SK-N-SH treated with all-trans-retinoic acid at 6 μM for 48 hours (cell line): ENCODE measurements around the gene ARL14.
"Not testable (repeated sequence)": the region's sequence is repeated elsewhere in the genome, so short reads cannot be mapped to it uniquely, and the experiment has no call there.

Experiments
- ATAC-seq: fragments of 200-7000 bp; cut with Tn5 transposase; 3 replicates; pipeline ENCODE4 v1.9.1; 2020; ENCODE audit warnings: mild to moderate bottlenecking, moderate library complexity
- ARNTL ChIP-seq: fragments of 450-650 bp; formaldehyde crosslinking; IDR thresholded peaks from 2 replicates; pipeline ENCODE4 v1.5.0; 2020; ENCODE audit warnings: low read depth, mild to moderate bottlenecking, moderate library complexity, borderline replicate concordance
- BACH2 ChIP-seq: fragments of 250-450 bp; sonication (Bioruptor Pico); IDR thresholded peaks from 2 replicates; pipeline ENCODE4 v1.9.0; 2021; ENCODE audit warnings: mild to moderate bottlenecking, borderline replicate concordance
- CREB5 ChIP-seq: fragments of 250-450 bp; sonication (Bioruptor Pico); IDR thresholded peaks from 2 replicates; pipeline ENCODE4 v1.5.1; 2020; ENCODE audit warnings: low read depth, mild to moderate bottlenecking, moderate library complexity
- CSDC2 ChIP-seq: fragments of 250-450 bp; sonication (Bioruptor Pico); IDR thresholded peaks from 2 replicates; pipeline ENCODE4 v1.5.0; 2020; ENCODE audit warnings: mild to moderate bottlenecking, moderate library complexity
- CSRNP3 ChIP-seq: fragments of 250-450 bp; sonication (Bioruptor Pico); IDR thresholded peaks from 2 replicates; pipeline ENCODE4 v1.5.1; 2021; ENCODE audit warnings: mild to moderate bottlenecking, moderate library complexity
- ESRRG ChIP-seq: fragments of 250-450 bp; sonication (Bioruptor Pico); IDR thresholded peaks from 2 replicates; pipeline ENCODE4 v1.6.1; 2021; ENCODE audit warnings: mild to moderate bottlenecking
- GLIS3 ChIP-seq: fragments of 250-450 bp; sonication (Bioruptor Pico); IDR thresholded peaks from 2 replicates; pipeline ENCODE4 v1.5.0; 2020; ENCODE audit warnings: mild to moderate bottlenecking, moderate library complexity
- ISL1 ChIP-seq: fragments of 250-450 bp; sonication (Bioruptor Pico); IDR thresholded peaks from 2 replicates; pipeline ENCODE4 v2.1.2; 2022; ENCODE audit warnings: mild to moderate bottlenecking, moderate library complexity
- OSR1 ChIP-seq: fragments of 250-450 bp; sonication (Bioruptor Pico); IDR thresholded peaks from 2 replicates; pipeline ENCODE4 v1.8.0; 2022; ENCODE audit warnings: moderate library complexity, mild to moderate bottlenecking, inconsistent platforms
- PATZ1 ChIP-seq: fragments of 250-450 bp; sonication (Bioruptor Pico); IDR thresholded peaks from 2 replicates; pipeline ENCODE4 v1.8.0; 2020; ENCODE audit warnings: mild to moderate bottlenecking, moderate library complexity, borderline replicate concordance
- POU6F1 ChIP-seq: fragments of 250-450 bp; sonication (Bioruptor Pico); IDR thresholded peaks from 2 replicates; pipeline ENCODE4 v1.8.0; 2021; ENCODE audit warnings: low read depth, mild to moderate bottlenecking, moderate library complexity, borderline replicate concordance
- PPARA ChIP-seq: fragments of 250-450 bp; sonication (Bioruptor Pico); IDR thresholded peaks from 2 replicates; pipeline ENCODE4 v1.5.0; 2020; ENCODE audit warnings: mild to moderate bottlenecking, borderline replicate concordance
- RARB ChIP-seq: fragments of 250-450 bp; sonication (Bioruptor Pico); IDR thresholded peaks from 2 replicates; pipeline ENCODE4 v1.8.0; 2021; ENCODE audit warnings: mild to moderate bottlenecking, moderate library complexity
- SNAI2 ChIP-seq: fragments of 250-450 bp; sonication (Bioruptor Pico); IDR thresholded peaks from 2 replicates; pipeline ENCODE4 v1.5.0; 2020; ENCODE audit warnings: mild to moderate bottlenecking, moderate library complexity
- TCF4 ChIP-seq: fragments of 250-450 bp; sonication (Bioruptor Pico); IDR thresholded peaks from 2 replicates; pipeline ENCODE4 v1.8.0; 2021; ENCODE audit warnings: mild to moderate bottlenecking, moderate library complexity, borderline replicate concordance
- TOX ChIP-seq: fragments of 250-450 bp; sonication (Bioruptor Pico); IDR thresholded peaks from 2 replicates; pipeline ENCODE4 v1.8.0; 2021; ENCODE audit warnings: mild to moderate bottlenecking, moderate library complexity, borderline replicate concordance
- TSHZ2 ChIP-seq: fragments of 250-450 bp; sonication (Bioruptor Pico); IDR thresholded peaks from 2 replicates; pipeline ENCODE4 v1.5.0; 2020; ENCODE audit warnings: mild to moderate bottlenecking, moderate library complexity
- ZC3H10 ChIP-seq: fragments of 250-450 bp; sonication (Bioruptor Pico); IDR thresholded peaks from 2 replicates; pipeline ENCODE4 v1.5.1; 2021; ENCODE audit warnings: mild to moderate bottlenecking, moderate library complexity
- ZFP3 ChIP-seq: fragments of 250-450 bp; sonication (Bioruptor Pico); IDR thresholded peaks from 2 replicates; pipeline ENCODE4 v1.5.0; 2020; ENCODE audit warnings: mild to moderate bottlenecking, moderate library complexity
- ZFP30 ChIP-seq: fragments of 450-650 bp; formaldehyde crosslinking; IDR thresholded peaks from 2 replicates; pipeline ENCODE4 v1.5.0; 2022; ENCODE audit warnings: mild to moderate bottlenecking, moderate library complexity
- ZNF565 ChIP-seq: fragments of 450-650 bp; formaldehyde crosslinking; conservative IDR thresholded peaks from 2 replicates; pipeline ENCODE4 v1.5.0; 2020; ENCODE audit warnings: low read depth, mild to moderate bottlenecking, moderate library complexity
- ZNF70 ChIP-seq: fragments of 450-650 bp; formaldehyde crosslinking; IDR thresholded peaks from 2 replicates; pipeline ENCODE4 v1.5.0; 2020; ENCODE audit warnings: mild to moderate bottlenecking, moderate library complexity
- ZNF8 ChIP-seq: fragments of 450-650 bp; formaldehyde crosslinking; IDR thresholded peaks from 2 replicates; pipeline ENCODE4 v1.5.0; 2020; ENCODE audit warnings: mild to moderate bottlenecking, moderate library complexity

The ARL14 gene

GRCh38 chr3:160709477-160710182 lies 32.7 kb downstream of the ARL14 start:
- no peak for ATAC-seq
- no peak for TF ChIP-seq PATZ1
- TF ChIP-seq CSRNP3 (CRISPR knock-in tag), result no peak
- no peak for TF ChIP-seq ZNF565 (CRISPR knock-in tag)
- TF ChIP-seq CSDC2 (CRISPR knock-in tag), result no peak
- no peak for TF ChIP-seq CREB5 (CRISPR knock-in tag)
- no peak for TF ChIP-seq GLIS3 (CRISPR knock-in tag)
- TF ChIP-seq PPARA (CRISPR knock-in tag), result no peak
- TF ChIP-seq TCF4, result no peak
- no peak for TF ChIP-seq ZFP3 (CRISPR knock-in tag)
- TF ChIP-seq ESRRG (CRISPR knock-in tag), result no peak
- no peak for TF ChIP-seq ISL1 (CRISPR knock-in tag)
- no peak for TF ChIP-seq ZNF70 (CRISPR knock-in tag)
- TF ChIP-seq ARNTL (CRISPR knock-in tag), result no peak

GRCh38 chr3:160713144-160713543 lies 36.2 kb downstream of the ARL14 start:
- ATAC-seq, result not testable (repeated sequence)

GRCh38 chr3:160719710-160720109 lies 42.8 kb downstream of the ARL14 start:
- no peak for TF ChIP-seq TCF4
- no peak for TF ChIP-seq PPARA (CRISPR knock-in tag)
- no peak for TF ChIP-seq ARNTL (CRISPR knock-in tag)
- no peak for TF ChIP-seq ISL1 (CRISPR knock-in tag)
- TF ChIP-seq GLIS3 (CRISPR knock-in tag), result no peak
- no peak for TF ChIP-seq ZC3H10 (CRISPR knock-in tag)
- TF ChIP-seq ZFP3 (CRISPR knock-in tag), result no peak
- TF ChIP-seq ZNF8 (CRISPR knock-in tag), result no peak
- TF ChIP-seq POU6F1 (CRISPR knock-in tag), result no peak
- no peak for TF ChIP-seq SNAI2 (CRISPR knock-in tag)
- no peak for TF ChIP-seq CREB5 (CRISPR knock-in tag)
- TF ChIP-seq RARB (CRISPR knock-in tag), result no peak
- no peak for TF ChIP-seq ZFP30
- TF ChIP-seq BACH2 (CRISPR knock-in tag), result no peak
- TF ChIP-seq TSHZ2 (CRISPR knock-in tag), result no peak
- TF ChIP-seq ZNF565 (CRISPR knock-in tag), result no peak
- TF ChIP-seq OSR1 (CRISPR knock-in tag), result no peak
- no peak for TF ChIP-seq TOX (CRISPR knock-in tag)
- TF ChIP-seq CSDC2 (CRISPR knock-in tag), result no peak
- TF ChIP-seq, all 23 proteins: peak for 0
- ATAC-seq, result no peak
